ENCODE data around the gene GOLGA8A. TPM values are rescaled to one million over a fixed set of nuclear protein-coding genes. Genes with fewer than 3 reads are reported as not detected.
"Not testable (repeated sequence)": the region's sequence is repeated elsewhere in the genome, so short reads cannot be mapped to it uniquely, and the experiment has no call there.

Gene GOLGA8A
- total RNA-seq, 1 donor from 2014 or later = 47.3 TPM

DNA sequence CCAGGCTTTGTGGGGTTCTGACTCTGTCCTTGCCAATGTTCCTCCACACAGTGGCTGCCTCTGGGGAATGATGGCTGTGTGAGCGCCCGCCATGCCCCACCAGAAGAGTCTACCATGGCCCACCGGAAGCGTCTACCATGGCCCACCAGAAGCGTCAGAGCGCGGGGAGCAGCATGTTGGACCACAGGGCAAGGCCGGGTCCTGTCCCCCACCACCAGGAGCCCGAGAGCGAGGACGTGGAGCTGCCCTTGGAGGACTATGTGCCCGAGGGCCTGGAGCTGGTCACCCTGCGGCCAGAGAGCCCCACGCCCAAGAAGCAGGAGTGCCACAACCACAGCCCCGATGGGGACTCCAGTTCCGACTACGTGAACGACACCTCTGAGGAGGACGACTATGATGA is 28.1 kb downstream of the GOLGA8A start:
- not testable (repeated sequence) for DNase-seq (ENCODE audit: low spot score)

DNA sequence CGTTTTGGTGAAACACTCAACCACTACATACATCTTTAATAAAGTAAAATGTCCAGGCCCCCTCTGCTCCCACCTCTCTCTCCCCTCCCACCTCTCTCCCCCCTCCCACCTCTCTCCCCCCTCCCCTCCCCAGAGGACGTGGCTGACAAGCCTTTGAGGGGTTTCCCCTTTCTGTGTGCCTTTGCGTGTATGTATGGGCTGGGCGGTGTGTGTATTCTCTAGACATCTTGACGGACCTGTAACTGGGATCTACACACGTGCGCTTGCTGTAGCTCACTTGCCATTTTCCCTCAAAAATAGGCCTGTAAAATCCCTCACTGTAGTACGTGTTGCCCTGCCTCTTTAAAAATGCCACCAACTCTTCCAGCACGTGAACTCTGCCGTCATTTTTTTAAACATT is 28.6 kb downstream of the GOLGA8A start:
- not testable (repeated sequence) for DNase-seq (ENCODE audit: low spot score)

DNA sequence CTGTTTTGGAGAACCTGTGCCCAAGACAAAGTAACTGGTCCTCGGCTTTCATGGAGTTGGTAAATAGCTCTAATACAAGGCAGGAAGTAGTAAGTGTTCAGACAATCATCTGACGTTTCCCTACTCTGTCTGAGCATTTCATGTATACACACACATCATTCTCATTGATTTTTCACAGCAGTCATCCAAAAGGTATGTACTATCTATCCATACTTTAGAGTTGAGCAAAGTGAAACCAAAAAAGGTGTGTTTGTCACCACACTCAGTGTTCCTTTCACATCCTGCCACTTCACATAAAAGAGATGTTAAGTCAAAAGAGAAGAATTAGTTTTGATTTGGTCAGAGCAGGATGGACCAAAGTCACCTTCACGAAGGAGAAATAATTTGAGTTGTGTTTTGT is 33.7 kb downstream of the GOLGA8A start:
- DNase-seq (ENCODE audit: low spot score) = not testable (repeated sequence)

- not testable (repeated sequence) for DNase-seq (ENCODE audit: low spot score)
Observed at GRCh38 chr15:34403160-34403598, 34.4 kb downstream of the GOLGA8A start.

- not testable (repeated sequence) for DNase-seq (ENCODE audit: low spot score)
Observed at GRCh38 chr15:34397637-34398259, 39.9 kb downstream of the GOLGA8A start.

- DNase-seq (ENCODE audit: low spot score) = not testable (repeated sequence)
Observed at GRCh38 chr15:34392981-34393380, 44.6 kb downstream of the GOLGA8A start.

DNA sequence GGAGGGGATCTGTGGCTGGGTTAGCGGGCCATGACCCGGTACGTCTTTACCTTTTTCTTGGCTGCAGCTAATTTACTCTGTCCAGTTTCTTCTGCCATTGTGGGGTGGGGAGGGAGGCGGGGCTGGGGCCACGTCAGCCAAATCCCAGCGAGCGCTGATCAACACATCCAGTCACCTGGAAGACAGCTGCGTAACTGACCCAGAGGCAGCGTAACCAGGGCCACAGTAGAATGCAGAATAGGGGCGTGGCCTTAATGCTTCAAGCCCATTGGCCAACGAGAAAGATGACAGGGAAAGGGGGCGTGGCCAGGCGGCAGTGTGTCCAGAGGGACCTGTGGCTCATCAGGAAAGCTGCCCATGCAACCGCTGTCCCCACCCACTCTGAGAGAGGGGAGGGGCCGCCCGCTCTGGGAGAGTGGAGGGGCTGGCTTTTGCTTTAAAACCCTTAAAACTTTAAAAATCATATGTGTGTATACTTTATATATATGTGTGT is 48.0 kb downstream of the GOLGA8A start:
- DNase-seq (ENCODE audit: low spot score) = not testable (repeated sequence)

Other genes starting within 250 kb of the GOLGA8A start
- gene KATNBL1, start 227.7 kb downstream of the GOLGA8A start, total RNA-seq = 30.4 TPM
- 96.5 TPM for gene EMC4, start 212.8 kb downstream of the GOLGA8A start, total RNA-seq
- 18.3 TPM for gene SLC12A6, start 100.0 kb downstream of the GOLGA8A start, total RNA-seq
- gene NOP10, start 94.7 kb downstream of the GOLGA8A start, total RNA-seq = 116 TPM
- gene NUTM1, start 94.5 kb downstream of the GOLGA8A start, total RNA-seq = not detected
- 97.9 TPM for gene LPCAT4, start 70.6 kb downstream of the GOLGA8A start, total RNA-seq
- gene GOLGA8B, start 145.8 kb upstream of the GOLGA8A start, total RNA-seq = 47.2 TPM

Measured in mucosa of gallbladder (tissue), 1 donor.